Endothelial cell (in vitro differentiated cells): Measurements from ENCODE around the gene FBXO44. TPM values are rescaled to one million over a fixed set of nuclear protein-coding genes. Genes with fewer than 3 reads are reported as not detected.

Experiments used
- DNase-seq: peaks from one replicate; pipeline ENCODE4 v3.0.0; 2021; ENCODE audit warnings: low spot score
- H3K27ac Mint-ChIP-seq: one replicate; pipeline ENCODE4 v1.8.0; 2021; ENCODE audit warnings: mixed read lengths, inconsistent platforms; ENCODE audit not compliant: unreplicated experiment
- H3K27me3 Mint-ChIP-seq: one replicate; pipeline ENCODE4 v1.8.0; 2021; ENCODE audit warnings: mild to moderate bottlenecking, moderate library complexity, mixed read lengths, inconsistent platforms; ENCODE audit not compliant: unreplicated experiment
- H3K36me3 Mint-ChIP-seq: one replicate; pipeline ENCODE4 v1.8.0; 2021; ENCODE audit warnings: mild to moderate bottlenecking, low read depth, mixed read lengths, inconsistent platforms; ENCODE audit not compliant: unreplicated experiment
- H3K4me1 Mint-ChIP-seq: one replicate; pipeline ENCODE4 v1.8.0; 2021; ENCODE audit warnings: mild to moderate bottlenecking, mixed read lengths, inconsistent platforms; ENCODE audit not compliant: unreplicated experiment
- H3K4me3 Mint-ChIP-seq: one replicate; pipeline ENCODE4 v1.8.0; 2021; ENCODE audit warnings: mild to moderate bottlenecking, mixed read lengths, inconsistent platforms; ENCODE audit not compliant: unreplicated experiment
- H3K9me3 Mint-ChIP-seq: one replicate; pipeline ENCODE4 v1.8.0; 2021; ENCODE audit warnings: mixed read lengths, inconsistent platforms; ENCODE audit not compliant: unreplicated experiment
- CTCF ChIP-seq: fragments of 200-600 bp; sonication (generic); IDR thresholded peaks from one replicate; pipeline ENCODE4 v1.5.0; 2021; ENCODE audit warnings: antibody characterized with exemption; ENCODE audit not compliant: unreplicated experiment
- total RNA-seq: library from RNA; stranded (reverse); fragmentation: NEBNext Ultra II Directional; extraction: Animal tissue kit (Norgen Biotek cat#: 25700); gene quantifications from one replicate; pipeline ENCODE4 v1.2.1, GENCODE V29; 2021; ENCODE audit not compliant: unreplicated experiment

The FBXO44 gene
- total RNA-seq, 1 donor from 2014 or later, result 10.2 TPM

DNA sequence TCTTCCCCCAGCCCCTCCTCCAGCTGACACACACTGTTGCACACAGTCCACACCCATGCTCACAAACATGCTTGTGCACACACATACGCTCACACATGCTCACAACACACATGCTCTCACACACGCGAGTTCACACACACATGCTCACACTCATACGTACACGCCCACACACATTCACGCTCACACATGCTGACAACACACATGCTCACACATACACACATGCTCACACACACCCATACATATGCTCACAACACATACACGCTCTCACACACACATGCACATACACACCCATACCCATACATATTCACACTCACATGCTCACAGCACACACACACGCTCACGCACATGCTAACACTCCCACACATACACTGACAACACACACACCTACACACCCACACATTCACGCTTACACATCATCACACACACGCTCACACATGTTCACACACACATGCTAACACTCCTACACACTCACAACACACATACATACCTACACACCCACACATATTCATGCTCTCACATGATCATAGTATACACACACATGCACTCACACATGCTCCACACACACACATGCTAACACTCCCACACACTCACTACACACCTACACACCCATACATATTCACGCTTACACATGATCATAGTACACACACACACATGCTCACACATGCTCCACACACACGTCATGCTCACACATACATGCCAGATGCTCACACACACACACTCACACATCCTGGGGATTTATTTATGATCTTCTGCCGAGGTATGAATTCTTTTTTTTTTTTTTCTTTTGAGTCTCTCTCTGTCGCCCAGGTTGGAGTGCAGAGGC, 47.5 kb downstream of the FBXO44 start:
- TF ChIP-seq CTCF, result no peak
- H3K36me3 Mint-ChIP-seq, result no peaks in the 10 kb centered on the region
- H3K4me3 Mint-ChIP-seq, result no peak overlapping the region
- H3K4me1 Mint-ChIP-seq, result no peaks in the 10 kb centered on the region
- no peak for DNase-seq
- no peaks in the 10 kb centered on the region for H3K9me3 Mint-ChIP-seq
- H3K27ac Mint-ChIP-seq, result no peak overlapping the region
- H3K27me3 Mint-ChIP-seq, result peaks cover 3% of the 10 kb centered on the region

GRCh38 chr1:11703357-11704193, 48.9 kb downstream of the FBXO44 start:
- Mint-ChIP-seq H3K27ac (no peak overlapping the region), H3K27me3 (peaks cover 3% of the 10 kb centered on the region), H3K4me3 (no peak overlapping the region), H3K36me3 (no peaks in the 10 kb centered on the region), H3K9me3 (no peaks in the 10 kb centered on the region), H3K4me1 (no peaks in the 10 kb centered on the region)
- TF ChIP-seq CTCF, result no peak
- DNase-seq, result no peak

DNA sequence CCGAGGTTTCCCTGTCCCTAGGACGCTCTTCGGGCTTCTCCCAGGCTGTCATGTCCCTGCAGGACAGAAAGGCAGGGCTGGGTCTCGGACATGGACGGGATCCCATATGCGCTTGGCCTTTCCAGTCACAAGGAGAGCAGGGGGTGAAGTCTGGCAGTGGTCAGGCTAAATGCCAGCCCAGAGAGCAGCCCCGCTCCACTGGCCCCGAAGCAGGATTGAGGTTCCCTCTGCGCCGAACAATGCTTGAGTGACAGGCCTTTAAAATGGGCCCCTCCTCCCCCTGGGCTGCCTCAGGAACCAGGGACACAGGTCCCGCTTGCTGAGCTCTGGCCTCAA, 49.5 kb downstream of the FBXO44 start:
- Mint-ChIP-seq H3K36me3 (no peaks in the 10 kb centered on the region), H3K27me3 (peaks cover 3% of the 10 kb centered on the region), H3K4me3 (no peak overlapping the region), H3K4me1 (no peaks in the 10 kb centered on the region), H3K27ac (no peak overlapping the region), H3K9me3 (no peaks in the 10 kb centered on the region)
- TF ChIP-seq CTCF, result no peak
- DNase-seq, result no peak

- no peaks in the 10 kb centered on the region for H3K4me1 Mint-ChIP-seq
- peaks cover 3% of the 10 kb centered on the region for H3K27me3 Mint-ChIP-seq
- no peak for TF ChIP-seq CTCF
- DNase-seq, result no peak
- no peaks in the 10 kb centered on the region for H3K36me3 Mint-ChIP-seq
- H3K27ac Mint-ChIP-seq, result no peak overlapping the region
- H3K4me3 Mint-ChIP-seq, result no peak overlapping the region
- no peaks in the 10 kb centered on the region for H3K9me3 Mint-ChIP-seq
Observed at GRCh38 chr1:11704691-11705475, 50.2 kb downstream of the FBXO44 start.
